Hindlimb muscle (tissue), 1 donor: ENCODE data around the gene PLPPR3. TPM values are rescaled to one million over a fixed set of nuclear protein-coding genes. Genes with fewer than 3 reads are reported as not detected.

Experiments used
- DNase-seq: peaks from one replicate; pipeline ENCODE4 v3.0.0-alpha.2; 2013
- polyA plus RNA-seq: library from polyadenylated mRNA; unstranded; fragments of 120-200 nt; gene quantifications from one replicate; pipeline ENCODE4 v1.2.1, GENCODE V29; 2013; ENCODE audit not compliant: insufficient read length

The PLPPR3 gene
- polyA plus RNA-seq, 1 donor = not detected

DNA sequence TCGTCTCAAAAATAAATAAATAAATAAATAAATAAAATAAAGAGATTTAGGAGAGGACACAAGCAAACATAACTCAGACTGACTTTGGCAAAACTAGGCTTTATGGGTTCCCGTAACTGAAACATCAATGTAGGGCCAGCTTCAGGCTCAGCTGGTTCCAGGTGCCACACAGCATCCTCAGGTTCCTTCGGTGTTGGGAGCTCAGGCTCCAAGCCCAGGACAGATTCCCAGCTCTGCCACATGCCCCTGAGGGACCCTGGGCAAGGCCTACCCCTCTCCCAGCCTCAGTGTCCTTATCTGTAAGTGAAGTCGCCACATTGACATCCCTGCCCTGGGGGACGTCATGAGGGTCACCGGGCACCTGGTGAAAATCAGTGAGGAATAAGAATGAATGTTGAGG is 52.1 kb downstream of the PLPPR3 start:
- DNase-seq = no peak

DNA sequence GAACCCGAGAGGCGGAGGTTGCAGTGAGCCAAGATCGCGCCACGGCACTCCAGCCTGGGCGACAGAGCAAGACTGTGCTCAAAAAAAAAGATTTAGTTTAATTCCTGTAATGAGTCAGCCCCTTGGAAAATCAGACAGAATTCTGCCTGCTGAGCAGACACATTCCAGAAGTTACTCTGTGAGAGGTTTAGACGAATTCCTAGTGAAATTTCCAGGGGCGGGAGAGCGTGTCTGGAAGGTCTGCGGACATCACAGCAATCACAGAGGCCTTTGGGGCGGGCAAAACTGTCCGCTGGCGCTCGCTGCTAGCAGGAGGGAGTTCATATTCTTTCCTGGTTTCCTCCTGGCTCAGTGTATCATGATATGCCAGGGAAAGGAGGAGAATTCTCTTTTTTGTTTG is 53.3 kb downstream of the PLPPR3 start:
- DNase-seq = peak; percentile 48

DNA sequence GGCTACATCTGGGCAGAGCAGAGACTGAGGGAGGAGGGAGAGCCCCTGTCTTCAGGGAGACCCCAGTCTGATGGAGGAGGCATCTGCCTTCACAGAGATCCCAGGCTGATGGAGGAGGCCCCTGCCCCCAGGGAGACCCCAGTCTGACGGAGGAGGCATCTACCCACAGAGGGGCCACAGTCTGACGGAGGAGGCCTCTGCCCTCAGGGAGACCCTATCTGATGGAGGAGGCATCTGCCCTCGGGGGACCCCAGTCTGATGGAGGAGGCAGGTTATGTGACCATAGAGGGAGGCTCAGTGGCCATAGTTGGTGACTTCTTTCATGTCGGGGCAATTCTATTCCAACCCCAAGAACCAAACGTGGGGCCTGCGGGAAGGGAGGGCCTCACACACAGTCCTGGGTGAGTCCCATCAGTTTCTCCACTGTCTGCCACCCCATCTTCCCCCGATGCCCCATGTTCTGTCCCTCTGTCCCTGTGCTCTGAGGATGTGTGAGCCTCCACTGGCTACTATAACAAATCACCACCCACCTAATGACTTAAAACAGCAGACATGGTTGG is 56.5 kb downstream of the PLPPR3 start:
- DNase-seq = no peak

DNA sequence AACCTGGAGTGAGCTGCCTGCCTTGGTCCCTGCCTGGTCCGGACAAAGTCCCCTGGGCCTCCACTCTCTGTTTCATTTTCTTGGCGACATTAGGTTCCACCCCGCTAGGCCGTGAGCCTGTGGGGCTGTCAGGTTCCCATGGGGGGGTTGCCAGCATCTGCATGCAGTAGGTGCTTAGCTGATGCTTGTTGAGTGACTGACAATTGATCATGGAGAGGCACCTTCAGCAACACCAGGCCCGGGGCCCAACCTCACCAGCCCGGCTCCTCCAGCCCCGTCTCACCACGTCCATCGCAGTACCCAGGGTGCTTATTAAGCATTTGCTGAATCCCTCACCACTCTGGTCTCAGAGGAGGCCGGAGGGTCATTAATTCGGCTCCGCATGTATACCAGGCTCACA is 57.5 kb downstream of the PLPPR3 start:
- no peak for DNase-seq

DNA sequence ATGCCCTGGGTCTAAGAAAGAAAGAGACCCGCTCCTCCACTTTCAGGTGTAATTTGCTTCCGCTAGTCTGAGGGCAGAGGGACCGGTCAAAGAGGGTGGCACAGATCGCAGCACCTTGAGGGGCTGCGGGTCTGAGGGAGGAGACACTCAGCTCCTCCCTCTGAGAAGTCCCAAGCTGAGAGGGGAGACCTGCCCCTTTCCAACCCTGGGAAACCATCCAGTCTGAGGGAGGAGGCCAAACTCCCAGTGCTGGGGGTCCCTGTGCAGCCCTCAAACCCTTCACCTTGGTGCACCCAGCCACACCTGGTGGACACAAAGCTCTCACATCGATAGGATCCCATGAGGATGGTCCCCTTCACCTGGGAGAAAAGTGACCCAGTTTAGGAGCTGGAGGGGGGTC is 57.9 kb downstream of the PLPPR3 start:
- DNase-seq = no peak

DNA sequence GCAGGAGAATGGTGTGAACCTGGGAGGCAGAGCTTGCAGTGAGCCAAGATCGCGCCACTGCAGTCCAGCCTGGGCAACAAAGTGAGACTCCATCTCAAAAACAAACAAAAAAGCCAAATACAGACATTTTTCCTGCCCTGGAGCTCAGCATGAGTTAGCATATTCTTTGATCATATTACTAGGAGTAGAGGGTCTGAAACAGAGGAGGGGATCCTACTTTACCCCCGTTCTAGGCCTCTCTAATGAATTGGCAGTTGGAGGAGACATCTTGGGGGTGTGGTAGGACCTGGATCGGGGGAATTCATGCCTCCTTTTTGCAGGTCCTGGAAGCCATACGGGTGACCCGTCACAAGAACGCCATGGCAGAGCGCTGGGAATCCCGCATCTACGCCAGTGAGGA is 58.6 kb downstream of the PLPPR3 start:
- no peak for DNase-seq

Other genes starting within 250 kb of the PLPPR3 start
- 227 TPM for gene BSG, start 249.4 kb downstream of the PLPPR3 start, polyA plus RNA-seq
- gene HCN2, start 232.1 kb downstream of the PLPPR3 start, polyA plus RNA-seq = 0.09 TPM
- gene POLRMT, start 188.4 kb downstream of the PLPPR3 start, polyA plus RNA-seq = 36.0 TPM
- 0.28 TPM for gene FGF22, start 182.1 kb downstream of the PLPPR3 start, polyA plus RNA-seq
- 32.3 TPM for gene RNF126, start 158.7 kb downstream of the PLPPR3 start, polyA plus RNA-seq
- gene FSTL3, start 145.6 kb downstream of the PLPPR3 start, polyA plus RNA-seq = 17.9 TPM
- 0.32 TPM for gene PRSS57, start 126.5 kb downstream of the PLPPR3 start, polyA plus RNA-seq
- gene PALM, start 113.0 kb downstream of the PLPPR3 start, polyA plus RNA-seq = 47.0 TPM
- 0.21 TPM for gene MISP, start 70.8 kb downstream of the PLPPR3 start, polyA plus RNA-seq
- gene PTBP1, start 24.5 kb downstream of the PLPPR3 start, polyA plus RNA-seq = 127 TPM
- 3.2 TPM for gene AZU1, start 5.9 kb upstream of the PLPPR3 start, polyA plus RNA-seq
- gene PRTN3, start 19.0 kb upstream of the PLPPR3 start, polyA plus RNA-seq = 6.1 TPM
- gene ELANE, start 30.3 kb upstream of the PLPPR3 start, polyA plus RNA-seq = 0.89 TPM
- gene CFD, start 37.7 kb upstream of the PLPPR3 start, polyA plus RNA-seq = 4.1 TPM
- 49.8 TPM for gene MED16, start 71.2 kb upstream of the PLPPR3 start, polyA plus RNA-seq
- not detected for gene RNU6-9, start 71.5 kb upstream of the PLPPR3 start, polyA plus RNA-seq
- gene R3HDM4, start 91.3 kb upstream of the PLPPR3 start, polyA plus RNA-seq = 28.6 TPM
- gene KISS1R, start 95.4 kb upstream of the PLPPR3 start, polyA plus RNA-seq = not detected
- gene ARID3A, start 104.1 kb upstream of the PLPPR3 start, polyA plus RNA-seq = 17.3 TPM
- 39.3 TPM for gene WDR18, start 162.4 kb upstream of the PLPPR3 start, polyA plus RNA-seq
- gene GRIN3B, start 178.5 kb upstream of the PLPPR3 start, polyA plus RNA-seq = 0.22 TPM
- gene TMEM259, start 199.2 kb upstream of the PLPPR3 start, polyA plus RNA-seq = 94.8 TPM
- gene RNU6-2, start 199.6 kb upstream of the PLPPR3 start, polyA plus RNA-seq = not detected
- gene CNN2, start 204.7 kb upstream of the PLPPR3 start, polyA plus RNA-seq = 58.2 TPM
- gene ABCA7, start 218.2 kb upstream of the PLPPR3 start, polyA plus RNA-seq = 27.8 TPM
- 9.8 TPM for gene ARHGAP45, start 245.2 kb upstream of the PLPPR3 start, polyA plus RNA-seq